ENCODE results near the gene MEGF11.

The MEGF11 gene

DNA sequence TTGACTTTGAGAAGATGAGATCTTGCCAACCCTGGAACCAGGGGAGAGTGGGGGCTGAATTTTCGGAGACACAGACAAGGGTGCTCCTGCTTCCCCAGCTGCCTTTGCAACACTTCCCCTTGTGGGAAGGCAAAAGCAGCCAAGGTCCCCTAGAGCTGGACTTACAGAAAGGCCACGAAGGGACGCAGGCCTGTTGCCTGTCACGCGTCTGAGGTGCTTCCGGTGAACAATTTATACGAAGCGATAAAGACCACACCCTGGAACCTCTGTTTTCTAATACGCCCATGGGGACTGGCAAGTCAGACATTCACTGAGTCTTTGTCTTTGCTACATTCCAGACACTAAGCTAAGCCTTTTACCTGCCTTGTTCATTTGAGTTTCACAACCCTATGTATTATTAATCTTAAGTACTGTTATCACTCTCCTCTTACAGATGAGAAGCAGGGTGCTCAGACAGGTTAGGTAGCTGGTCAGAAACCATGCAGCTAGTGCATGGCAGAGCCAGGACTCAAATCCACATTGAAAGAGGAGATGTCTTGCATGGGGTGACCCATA is 13.2 kb downstream of the MEGF11 start:
- Histone ChIP-seq H3K27me3 (ENCODE audit: control insufficient read depth, insufficient read depth, low read length) (no peaks in the 10 kb centered on the region), H3K4me3 (ENCODE audit: low read depth, low read length) (no peak overlapping the region), H3K4me1 (no peaks in the 10 kb centered on the region), H3K79me2 (no peaks in the 10 kb centered on the region), H2AFZ (no peak overlapping the region), H3K27ac (no peak overlapping the region), H3K4me2 (ENCODE audit: low read length) (no peak overlapping the region), H3K9ac (no peak overlapping the region), H3K9me3 (ENCODE audit: control insufficient read depth, low read length) (no peaks in the 10 kb centered on the region), H3K36me3 (ENCODE audit: control insufficient read depth, insufficient read depth, low read length) (no peaks in the 10 kb centered on the region)
- TF ChIP-seq, protein P1, sequence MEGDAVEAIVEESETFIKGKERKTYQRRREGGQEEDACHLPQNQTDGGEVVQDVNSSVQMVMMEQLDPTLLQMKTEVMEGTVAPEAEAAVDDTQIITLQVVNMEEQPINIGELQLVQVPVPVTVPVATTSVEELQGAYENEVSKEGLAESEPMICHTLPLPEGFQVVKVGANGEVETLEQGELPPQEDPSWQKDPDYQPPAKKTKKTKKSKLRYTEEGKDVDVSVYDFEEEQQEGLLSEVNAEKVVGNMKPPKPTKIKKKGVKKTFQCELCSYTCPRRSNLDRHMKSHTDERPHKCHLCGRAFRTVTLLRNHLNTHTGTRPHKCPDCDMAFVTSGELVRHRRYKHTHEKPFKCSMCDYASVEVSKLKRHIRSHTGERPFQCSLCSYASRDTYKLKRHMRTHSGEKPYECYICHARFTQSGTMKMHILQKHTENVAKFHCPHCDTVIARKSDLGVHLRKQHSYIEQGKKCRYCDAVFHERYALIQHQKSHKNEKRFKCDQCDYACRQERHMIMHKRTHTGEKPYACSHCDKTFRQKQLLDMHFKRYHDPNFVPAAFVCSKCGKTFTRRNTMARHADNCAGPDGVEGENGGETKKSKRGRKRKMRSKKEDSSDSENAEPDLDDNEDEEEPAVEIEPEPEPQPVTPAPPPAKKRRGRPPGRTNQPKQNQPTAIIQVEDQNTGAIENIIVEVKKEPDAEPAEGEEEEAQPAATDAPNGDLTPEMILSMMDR (IDR thresholded peaks at IDR 0.05), result no peak

DNA sequence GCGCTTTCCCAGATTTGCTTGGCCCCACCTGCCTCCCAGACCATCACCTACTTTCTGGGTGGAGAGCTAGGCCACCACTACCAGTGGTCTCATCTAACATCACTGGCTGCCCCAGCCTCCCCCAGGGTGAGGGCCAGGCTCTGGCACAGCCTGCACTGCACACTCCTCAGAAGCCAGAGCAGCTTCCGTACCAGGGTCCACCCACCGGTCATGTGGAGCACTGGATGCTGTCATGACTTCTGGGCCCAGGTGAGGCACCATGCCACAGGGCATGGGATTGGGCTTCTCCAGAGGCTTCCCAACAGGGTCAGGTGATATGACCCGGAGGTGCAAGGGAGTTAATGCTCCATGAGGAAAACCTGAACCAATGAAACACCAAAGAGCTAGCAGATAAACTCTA is 14.0 kb downstream of the MEGF11 start:
- Histone ChIP-seq H3K9ac (no peak overlapping the region), H3K4me3 (ENCODE audit: low read depth, low read length) (no peak overlapping the region), H3K27ac (no peak overlapping the region), H3K4me2 (ENCODE audit: low read length) (no peak overlapping the region), H3K79me2 (no peaks in the 10 kb centered on the region), H3K4me1 (no peaks in the 10 kb centered on the region), H3K27me3 (ENCODE audit: control insufficient read depth, insufficient read depth, low read length) (no peaks in the 10 kb centered on the region), H2AFZ (no peak overlapping the region), H3K9me3 (ENCODE audit: control insufficient read depth, low read length) (no peaks in the 10 kb centered on the region), H3K36me3 (ENCODE audit: control insufficient read depth, insufficient read depth, low read length) (no peaks in the 10 kb centered on the region)
- TF ChIP-seq, protein P1 (IDR thresholded peaks at IDR 0.05), result no peak

DNA sequence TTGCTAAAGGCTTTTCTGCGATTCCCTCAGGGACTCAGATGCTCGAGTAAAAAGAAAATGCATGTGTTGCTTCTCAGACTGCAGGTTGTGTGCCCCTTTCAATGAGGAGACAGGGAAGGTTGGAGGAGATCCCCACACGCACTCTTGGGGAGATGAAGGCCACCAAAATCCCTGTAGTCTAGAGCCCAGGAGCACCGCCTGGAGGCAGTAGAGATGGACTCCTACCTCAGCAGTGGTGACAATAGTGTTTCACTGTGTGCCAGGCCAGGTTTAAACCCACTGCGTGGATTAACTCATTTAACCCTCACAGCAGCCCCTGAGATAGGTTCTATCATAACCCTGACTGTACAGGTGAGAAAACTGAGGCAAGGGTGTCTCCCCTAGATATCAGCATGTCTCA is 15.2 kb downstream of the MEGF11 start:
- Histone ChIP-seq H3K27me3 (ENCODE audit: control insufficient read depth, insufficient read depth, low read length) (no peaks in the 10 kb centered on the region), H2AFZ (no peak overlapping the region), H3K36me3 (ENCODE audit: control insufficient read depth, insufficient read depth, low read length) (no peaks in the 10 kb centered on the region), H3K27ac (no peak overlapping the region), H3K4me1 (no peaks in the 10 kb centered on the region), H3K9ac (no peak overlapping the region), H3K4me2 (ENCODE audit: low read length) (no peak overlapping the region), H3K79me2 (no peaks in the 10 kb centered on the region), H3K9me3 (ENCODE audit: control insufficient read depth, low read length) (no peaks in the 10 kb centered on the region), H3K4me3 (ENCODE audit: low read depth, low read length) (no peak overlapping the region)
- TF ChIP-seq, protein P1 (IDR thresholded peaks at IDR 0.05), result no peak

DNA sequence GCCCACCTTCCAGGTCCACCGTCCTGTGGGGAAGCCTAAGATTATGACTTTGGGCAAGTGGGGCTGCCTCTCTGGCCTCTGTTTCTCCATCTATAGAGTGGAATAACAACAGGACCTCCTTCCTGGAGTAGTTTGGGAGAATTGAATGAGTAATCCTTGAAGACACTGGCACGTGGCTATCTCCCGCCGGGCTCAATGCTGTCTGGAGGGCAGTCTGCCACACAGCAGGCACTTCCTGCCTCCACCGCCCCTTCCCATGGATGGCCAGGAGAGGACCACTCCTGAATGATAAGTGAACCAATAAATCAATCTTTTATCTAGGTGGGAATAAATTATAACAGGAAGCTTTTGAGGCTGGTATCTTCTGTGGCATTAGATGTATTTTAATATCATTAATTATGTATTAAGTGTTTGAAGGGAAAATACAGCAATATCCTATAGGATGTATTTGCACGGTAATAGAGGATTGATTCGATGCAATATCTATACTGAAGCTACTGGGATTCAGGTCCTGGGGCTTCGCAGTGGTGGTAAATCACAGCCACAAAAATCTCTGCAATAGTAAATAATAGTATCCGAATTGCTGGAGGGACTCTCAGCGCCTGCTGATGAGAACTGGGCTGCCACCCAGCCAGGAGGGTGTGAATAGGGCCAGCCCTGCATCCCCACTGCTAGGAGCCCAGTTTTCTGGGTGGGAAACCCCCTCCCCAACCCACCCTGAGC is 15.9 kb downstream of the MEGF11 start:
- Histone ChIP-seq H3K4me1 (no peaks in the 10 kb centered on the region), H3K9ac (no peak overlapping the region), H2AFZ (no peak overlapping the region), H3K9me3 (ENCODE audit: control insufficient read depth, low read length) (no peaks in the 10 kb centered on the region), H3K4me2 (ENCODE audit: low read length) (no peak overlapping the region), H3K27ac (no peak overlapping the region), H3K4me3 (ENCODE audit: low read depth, low read length) (no peak overlapping the region), H3K79me2 (no peaks in the 10 kb centered on the region), H3K27me3 (ENCODE audit: control insufficient read depth, insufficient read depth, low read length) (no peaks in the 10 kb centered on the region), H3K36me3 (ENCODE audit: control insufficient read depth, insufficient read depth, low read length) (no peaks in the 10 kb centered on the region)
- TF ChIP-seq, protein P1 (IDR thresholded peaks at IDR 0.05), result no peak

Measured in parathyroid adenoma (tissue), 2 donors.